ENCODE results near the gene UBTD1.

DNA sequence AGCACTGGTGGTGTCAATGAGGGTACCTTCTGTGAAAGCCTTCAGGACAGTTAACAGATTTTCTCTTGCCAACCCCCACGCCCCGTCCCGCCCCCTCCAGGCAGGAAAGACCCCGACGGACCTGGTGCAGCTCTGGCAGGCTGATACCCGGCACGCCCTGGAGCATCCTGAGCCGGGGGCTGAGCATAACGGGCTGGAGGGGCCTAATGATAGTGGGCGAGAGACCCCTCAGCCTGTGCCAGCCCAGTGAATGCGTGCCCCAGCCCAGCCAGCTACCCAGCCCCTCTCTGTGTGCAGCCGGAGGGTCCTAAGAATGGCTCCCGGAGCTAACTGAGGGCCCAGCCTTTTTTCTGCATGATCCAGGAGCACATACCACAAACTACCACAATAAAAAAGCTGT lies 84.8 kb downstream of the UBTD1 start:
- TF ChIP-seq POLR2AphosphoS5 (IDR thresholded peaks at IDR 0.05; ENCODE audit: low read depth, low read length) (no peak), POLR2A (IDR thresholded peaks at IDR 0.05; ENCODE audit: low read depth, low read length) (no peak), TAF1 (IDR thresholded peaks at IDR 0.05; ENCODE audit: low read depth, low read length) (no peak)
